ENCODE measurements around the gene MAG. TPM values are rescaled to one million over a fixed set of nuclear protein-coding genes. Genes with fewer than 3 reads are reported as not detected.

The MAG gene
- polyA plus RNA-seq, 3 donors: 1.9 to 2.7 (median 2.3) TPM

DNA sequence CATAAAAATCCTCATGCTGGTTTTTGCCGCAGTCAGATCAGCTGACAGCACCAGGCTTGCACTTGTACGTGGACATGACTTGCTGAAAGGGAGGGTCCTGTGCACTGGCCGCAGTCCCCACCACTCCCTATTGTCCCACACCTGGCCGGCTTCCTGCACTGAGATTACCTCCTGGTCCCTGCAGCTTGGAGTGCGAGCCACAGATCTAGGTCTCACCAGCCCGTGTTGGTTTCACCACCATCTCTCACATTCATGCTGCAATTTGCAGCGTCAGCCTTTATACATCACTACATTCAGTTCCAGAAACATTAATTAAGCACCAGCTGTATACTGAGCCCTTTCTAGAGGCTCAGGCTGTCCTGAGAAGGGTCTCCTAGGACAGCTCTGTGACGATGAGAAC, 22.1 kb downstream of the MAG start:
- DNase-seq (ENCODE audit: low read depth in 3 of 3, low spot score in 2 of 3): no peak

DNA sequence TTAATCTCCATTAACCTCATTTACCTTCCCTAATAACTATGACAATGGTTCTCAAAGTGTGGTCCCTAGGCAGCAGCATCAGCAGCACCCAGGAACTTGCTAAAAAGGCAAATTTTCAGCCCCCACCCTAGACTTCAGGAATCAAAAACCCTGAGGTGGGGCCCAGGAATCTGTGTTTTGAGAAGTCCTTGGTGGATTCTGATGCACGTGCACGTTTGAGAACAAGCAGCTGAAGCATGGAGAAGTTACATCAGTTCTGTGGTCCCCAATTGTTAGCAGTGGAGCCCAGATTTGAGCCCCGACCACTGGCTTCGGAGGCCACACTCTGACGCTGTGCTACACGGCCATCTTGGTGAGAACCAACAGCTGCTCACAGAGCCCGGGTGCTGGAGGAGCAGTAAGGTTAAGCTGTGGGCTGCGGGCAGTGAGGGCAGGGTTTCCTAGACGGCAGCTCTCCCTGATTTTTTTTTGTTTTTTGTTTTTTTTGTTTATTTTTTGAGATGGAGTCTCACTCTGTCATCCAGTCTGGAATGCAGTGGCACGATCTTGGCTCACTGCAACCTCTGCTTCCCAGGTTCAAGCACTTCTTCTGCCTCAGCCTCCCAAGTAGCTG, 23.0 kb downstream of the MAG start:
- DNase-seq (ENCODE audit: low read depth in 3 of 3, low spot score in 2 of 3): no peak

DNA sequence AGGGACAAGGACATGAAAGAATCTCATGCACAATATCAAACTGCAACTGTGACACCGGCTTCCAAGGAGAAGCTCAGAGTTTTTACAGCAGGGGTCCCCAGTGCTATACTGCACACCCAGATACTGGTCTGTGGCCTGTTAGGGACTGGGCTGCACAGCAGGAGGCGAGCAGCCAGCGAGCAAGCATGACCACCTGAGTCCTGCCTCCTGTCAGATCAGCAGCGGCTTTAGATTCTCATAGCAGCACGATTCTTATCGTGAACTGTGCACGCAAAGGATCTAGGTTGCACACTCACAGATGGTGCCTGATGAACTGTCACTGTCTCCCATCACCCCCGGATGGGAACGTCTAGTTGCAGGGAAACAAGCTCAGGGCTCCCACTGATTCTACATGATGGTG, 23.9 kb downstream of the MAG start:
- DNase-seq (ENCODE audit: low read depth in 3 of 3, low spot score in 2 of 3): no peak

DNA sequence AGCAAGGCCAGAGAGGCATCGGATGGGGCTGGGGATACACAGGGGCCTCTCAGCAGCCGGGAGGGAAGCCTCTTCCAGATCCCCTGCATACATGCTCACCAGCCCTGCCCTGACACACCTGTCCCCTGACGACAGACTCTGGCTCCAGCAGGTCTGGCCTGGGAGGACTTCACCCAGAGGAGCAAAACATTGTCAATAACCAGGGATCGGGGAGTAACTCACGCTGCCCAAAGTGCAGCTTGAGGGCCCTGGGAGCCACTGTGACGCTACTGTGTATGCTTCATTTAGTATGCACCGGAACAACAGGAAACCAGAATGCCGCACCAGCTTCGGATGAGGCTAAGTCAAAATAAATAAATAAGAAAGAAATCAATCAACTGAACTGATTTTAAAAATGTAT, 24.6 kb downstream of the MAG start:
- DNase-seq (ENCODE audit: low read depth in 3 of 3, low spot score in 2 of 3): no peak

DNA sequence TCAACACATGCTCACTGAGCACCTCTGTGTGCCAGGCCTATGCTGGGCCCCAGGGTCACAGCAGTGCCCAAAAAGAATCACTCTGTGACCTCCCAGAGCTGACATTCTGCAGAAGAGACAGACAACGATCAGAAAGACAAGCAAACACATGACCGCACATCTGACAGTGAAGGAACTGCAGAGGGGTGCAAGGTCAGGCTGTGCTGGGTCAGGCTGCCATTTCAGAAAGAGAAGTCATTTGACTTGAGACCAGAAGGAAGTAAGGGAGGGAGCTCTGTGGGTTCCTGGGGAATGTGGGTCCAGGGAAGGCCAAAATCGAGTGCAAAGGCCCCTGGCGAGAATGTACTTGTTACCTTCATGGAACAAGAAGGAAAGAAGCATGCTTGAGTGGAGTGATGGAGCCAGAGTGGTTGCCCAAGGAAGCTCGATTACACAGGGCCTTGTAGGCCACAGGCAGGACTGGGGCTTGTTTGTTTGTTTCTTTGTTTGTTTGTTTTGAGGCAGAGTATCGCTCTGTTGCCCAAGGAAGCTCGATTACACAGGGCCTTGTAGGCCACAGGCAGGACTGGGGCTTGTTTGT, 25.6 kb downstream of the MAG start:
- DNase-seq (ENCODE audit: low read depth in 3 of 3, low spot score in 2 of 3): no peak

DNA sequence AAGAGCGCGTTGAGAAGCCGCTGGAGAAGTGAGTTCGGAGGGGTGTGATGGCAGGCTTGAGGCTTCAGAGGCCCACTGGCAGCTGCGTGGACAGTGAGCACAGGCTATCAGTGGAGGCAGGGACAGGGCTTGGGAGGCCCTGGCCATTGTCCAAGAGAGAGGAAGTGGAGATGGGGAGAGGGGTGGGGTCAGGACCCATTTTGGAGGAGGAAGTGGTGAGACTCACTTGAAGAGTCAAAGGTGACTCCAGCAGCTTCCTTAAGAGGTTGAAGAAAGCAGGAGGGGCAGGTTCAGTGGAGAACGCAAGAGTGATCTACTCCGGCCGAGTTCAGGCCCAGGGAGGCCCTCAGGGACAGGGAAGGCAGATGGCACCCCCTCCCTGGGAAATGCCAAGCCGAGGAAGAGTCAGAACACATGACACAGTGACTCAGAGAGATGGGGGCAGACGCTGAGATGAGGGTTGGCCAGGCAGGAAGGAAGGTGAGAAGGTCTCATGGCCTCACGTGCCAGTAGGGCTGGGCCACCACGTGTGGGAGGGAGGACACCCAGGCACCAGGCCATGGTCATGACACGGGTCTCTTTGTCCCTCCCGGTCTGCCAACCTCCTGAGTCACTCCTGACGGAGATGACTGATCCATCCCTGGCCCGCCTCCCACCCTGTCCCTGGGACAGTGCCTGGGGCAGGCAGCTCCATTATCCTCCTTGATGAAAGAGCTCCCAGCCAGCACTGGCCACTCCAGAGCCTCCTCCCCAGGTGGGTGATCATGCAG, 26.9 kb downstream of the MAG start:
- no peak for DNase-seq (ENCODE audit: low read depth in 3 of 3, low spot score in 2 of 3)

DNA sequence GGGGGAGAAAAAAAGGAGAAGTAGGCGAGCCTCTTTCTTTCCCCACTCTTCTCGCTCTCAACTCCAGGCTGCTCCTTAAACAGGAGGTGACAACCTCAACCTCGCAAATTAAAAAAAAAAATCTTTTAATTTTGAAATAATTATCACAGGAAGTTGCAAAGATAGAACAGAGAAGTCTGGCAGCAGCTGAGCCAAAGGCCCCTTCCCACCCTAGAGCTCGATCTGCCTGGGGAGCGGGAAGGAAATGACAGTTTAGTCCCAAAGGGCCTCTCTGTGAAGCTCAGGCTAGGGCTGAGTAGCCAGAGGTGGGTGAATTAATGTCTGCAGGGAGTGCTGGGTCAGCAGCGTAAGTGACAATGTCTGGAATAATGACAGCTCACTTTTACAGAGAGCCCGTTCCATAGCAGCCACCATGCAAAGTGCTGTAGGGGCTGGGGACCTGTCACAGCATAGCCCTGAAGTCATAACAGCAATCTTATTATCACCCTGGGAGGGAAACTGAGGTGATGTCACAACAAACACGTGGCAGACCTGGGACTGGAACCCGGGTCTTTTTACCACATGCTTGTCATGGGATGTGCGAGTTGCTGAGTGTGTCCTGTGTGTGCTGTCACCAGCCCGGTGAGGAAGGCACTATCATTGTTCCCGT, 28.2 kb downstream of the MAG start:
- DNase-seq (ENCODE audit: low read depth in 3 of 3, low spot score in 2 of 3): no peak

DNA sequence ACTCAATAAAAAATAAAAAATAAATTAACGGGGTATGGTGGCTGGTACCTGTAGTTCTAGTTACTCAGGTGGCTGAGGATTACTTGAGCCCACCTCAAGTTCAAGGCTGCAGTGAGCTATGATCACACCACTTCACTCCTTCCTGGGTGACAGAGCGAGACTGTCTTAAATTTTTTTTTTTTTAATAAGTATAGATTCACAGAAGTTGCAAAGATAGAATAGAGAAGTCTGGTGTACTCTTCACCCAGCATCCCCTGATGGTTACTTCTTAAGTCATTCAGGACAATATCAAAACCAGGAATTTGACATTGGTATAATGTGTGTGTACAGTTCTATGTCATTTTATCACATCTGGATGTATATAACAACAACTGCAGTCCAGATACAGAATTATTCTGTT, 29.3 kb downstream of the MAG start:
- no peak for DNase-seq (ENCODE audit: low read depth in 3 of 3, low spot score in 2 of 3)

DNA sequence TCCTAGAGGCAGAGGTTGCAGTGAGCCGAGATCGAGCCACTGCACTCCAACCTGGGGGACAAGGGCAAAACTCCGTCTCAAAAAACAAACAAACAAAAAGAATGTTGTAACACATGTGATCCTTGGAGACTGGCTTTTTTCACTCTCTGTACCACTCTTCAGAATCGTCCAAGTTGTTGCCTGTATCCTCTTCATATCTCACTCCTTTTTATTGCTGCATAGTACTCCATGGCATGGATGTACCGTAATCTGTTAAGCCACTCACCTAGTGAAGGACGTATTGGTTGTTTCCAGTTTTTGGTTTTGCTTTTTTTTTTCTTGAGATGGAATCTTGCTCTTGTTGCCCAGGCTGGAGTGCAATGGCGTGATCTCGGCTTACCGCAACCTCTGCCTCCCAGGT, 30.1 kb downstream of the MAG start:
- DNase-seq (ENCODE audit: low read depth in 3 of 3, low spot score in 2 of 3): no peak

DNA sequence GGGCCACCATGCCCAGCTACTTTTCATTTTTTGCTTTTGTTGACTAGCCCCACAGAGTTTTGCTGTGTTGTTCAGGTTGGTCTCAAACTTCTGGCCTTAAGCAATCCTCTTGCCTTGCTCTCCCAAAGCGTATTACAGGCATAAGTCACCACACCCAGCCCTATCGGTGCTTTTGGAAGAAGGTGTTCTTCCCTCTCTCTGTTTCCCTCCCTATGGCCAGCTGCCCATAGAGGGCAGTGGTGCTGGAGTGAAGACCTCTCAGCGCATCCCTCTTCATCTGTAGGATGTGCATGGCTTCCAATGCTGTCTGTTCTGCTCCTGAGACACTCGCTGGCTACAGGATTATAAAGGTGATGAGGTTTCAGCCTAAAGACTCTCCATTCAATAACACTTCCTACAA, 35.7 kb downstream of the MAG start:
- DNase-seq (ENCODE audit: low read depth in 3 of 3, low spot score in 2 of 3): no peak

DNA sequence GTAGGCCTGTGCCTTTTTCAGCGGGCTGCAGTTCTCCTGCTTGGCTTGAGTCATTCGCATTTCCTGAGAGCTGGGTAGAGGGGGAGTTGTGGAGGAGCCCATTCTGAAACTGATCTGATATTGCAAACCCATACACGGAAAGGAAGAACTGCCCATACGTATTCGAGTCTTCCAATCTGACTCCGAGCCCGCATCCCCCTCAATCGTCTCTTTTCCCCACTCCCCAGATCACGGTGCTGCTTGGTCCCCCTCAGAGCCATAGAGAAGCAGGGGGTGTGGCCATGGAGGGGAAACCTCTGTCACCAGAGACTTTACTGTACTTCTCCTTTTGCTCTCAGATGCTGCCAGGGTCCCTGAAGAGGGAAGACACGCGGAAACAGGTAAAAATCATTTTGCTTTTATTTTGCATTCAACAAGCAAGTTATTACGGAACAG, 36.9 kb downstream of the MAG start, which contains the start of gene CD22:
CD22 (plus strand) TSS at position 337 of the 435 bp plus-strand sequence. CDS start 2,854 bp downstream, outside the sequence.
- DNase-seq (ENCODE audit: low read depth in 3 of 3, low spot score in 2 of 3): no peak

DNA sequence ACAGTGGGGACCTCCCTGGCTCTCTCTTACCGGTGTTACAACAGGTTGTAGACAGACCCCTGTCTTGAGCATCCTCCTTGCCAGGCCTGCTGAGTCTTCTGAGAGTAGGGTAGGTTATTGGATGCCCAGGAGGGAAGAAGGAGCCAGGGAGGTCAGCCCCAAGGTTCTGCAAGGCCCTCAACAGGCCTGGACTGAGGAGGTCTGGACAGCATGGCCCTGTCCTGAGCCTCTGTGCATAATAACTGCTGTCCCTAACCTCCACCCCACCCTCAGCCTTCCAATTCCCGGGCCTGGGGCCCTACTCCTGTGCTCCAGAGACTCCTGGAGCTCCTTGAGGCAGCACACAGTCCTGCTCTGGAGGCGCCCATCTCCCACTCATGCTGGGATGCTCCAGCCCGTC, 37.4 kb downstream of the MAG start:
- DNase-seq (ENCODE audit: low read depth in 3 of 3, low spot score in 2 of 3): no peak

DNA sequence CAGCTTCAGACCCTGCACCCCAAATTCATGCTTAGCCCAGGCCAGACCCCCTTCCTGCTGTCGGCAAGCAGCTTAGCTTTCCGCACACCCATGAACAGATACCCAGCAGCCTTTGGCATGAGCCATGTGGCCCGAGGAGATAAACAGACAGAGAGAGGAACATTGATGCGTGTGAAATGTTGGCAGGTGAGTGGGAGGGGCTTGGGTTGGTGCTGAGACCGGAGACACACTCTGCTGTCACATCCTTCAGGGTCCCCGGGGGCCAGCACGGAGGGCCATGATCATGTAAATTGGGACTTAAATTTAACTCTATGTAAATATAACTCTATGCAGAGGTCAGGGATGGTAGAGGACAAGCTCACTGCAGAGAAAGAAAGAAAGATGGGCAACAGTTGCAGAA, 38.5 kb downstream of the MAG start:
- DNase-seq (ENCODE audit: low read depth in 3 of 3, low spot score in 2 of 3): no peak

DNA sequence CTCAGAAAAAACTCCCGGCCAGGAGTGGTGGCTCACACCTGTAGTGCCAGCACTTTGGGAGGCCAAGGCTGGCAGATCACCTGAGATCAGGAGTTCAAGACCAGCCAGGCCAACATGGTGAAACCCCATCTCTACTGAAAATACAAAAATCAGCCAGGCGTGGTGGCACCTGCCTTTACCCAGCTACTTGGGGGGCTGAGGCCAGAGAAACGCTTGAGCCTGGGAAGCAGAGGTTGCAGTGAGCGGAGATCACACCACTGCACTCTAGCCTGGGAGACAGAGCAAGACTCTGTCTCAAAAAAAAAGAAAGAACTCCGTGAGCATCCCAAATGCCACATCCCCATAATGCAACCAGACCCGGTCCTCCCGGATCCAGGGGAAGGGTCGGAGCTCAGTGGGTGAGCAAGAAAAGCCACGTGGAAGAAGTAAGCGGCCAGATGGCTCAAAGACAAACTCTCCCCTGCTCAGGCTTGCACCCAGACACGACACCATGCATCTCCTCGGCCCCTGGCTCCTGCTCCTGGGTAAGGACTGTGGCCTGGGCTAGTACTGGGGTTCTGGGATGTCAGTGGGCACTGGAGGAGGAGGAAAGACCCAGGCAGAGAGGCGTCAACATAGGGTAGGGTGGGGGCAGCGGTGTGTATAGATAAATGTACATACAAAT, 39.7 kb downstream of the MAG start:
- DNase-seq (ENCODE audit: low read depth in 3 of 3, low spot score in 2 of 3): no peak

DNA sequence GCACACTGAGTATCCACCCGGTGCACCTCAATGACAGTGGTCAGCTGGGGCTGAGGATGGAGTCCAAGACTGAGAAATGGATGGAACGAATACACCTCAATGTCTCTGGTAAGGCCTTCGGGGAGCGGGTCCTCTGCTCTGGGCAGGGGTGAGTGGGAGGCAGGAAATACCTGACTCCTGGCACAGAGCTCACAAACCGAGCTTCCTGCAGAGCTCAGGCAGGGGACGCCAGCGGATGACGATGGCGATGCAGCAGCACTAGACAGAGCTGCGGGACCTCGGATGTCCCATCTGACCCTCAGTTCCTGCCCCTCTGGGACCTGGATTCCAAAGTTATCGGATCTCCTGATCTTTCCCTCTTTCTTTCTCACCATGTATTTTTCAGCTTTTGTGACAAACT, 40.9 kb downstream of the MAG start:
- no peak for DNase-seq (ENCODE audit: low read depth in 3 of 3, low spot score in 2 of 3)

DNA sequence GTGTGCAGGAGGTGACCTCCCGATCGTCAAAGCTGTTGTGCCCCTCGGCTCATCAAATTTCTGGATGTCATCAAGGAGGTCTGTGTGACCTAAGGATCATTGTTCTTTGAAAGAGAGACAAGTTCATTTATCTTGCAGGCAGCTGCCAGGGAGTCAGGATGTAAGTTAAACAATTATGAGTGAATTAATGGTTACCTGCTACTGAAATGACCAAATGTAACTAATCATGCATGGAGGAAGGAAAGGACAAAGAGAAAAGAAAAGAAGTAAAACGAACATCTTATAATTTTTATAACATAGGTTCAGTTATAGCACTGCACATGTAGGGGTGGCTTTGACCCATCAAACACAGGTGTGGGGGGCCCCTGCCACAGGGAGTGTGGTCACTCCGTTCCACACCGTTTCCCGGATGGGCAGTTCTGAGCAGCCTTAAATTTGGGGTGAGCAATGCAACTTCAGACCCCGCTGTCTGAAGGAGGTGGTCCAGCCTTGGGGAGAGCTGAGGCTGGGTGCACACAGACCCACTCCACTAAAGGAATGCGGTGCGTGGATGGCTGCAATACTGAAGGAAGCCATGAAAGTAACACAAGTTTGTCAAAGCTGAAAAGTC, 42.3 kb downstream of the MAG start:
- no peak for DNase-seq (ENCODE audit: low read depth in 3 of 3, low spot score in 2 of 3)

DNA sequence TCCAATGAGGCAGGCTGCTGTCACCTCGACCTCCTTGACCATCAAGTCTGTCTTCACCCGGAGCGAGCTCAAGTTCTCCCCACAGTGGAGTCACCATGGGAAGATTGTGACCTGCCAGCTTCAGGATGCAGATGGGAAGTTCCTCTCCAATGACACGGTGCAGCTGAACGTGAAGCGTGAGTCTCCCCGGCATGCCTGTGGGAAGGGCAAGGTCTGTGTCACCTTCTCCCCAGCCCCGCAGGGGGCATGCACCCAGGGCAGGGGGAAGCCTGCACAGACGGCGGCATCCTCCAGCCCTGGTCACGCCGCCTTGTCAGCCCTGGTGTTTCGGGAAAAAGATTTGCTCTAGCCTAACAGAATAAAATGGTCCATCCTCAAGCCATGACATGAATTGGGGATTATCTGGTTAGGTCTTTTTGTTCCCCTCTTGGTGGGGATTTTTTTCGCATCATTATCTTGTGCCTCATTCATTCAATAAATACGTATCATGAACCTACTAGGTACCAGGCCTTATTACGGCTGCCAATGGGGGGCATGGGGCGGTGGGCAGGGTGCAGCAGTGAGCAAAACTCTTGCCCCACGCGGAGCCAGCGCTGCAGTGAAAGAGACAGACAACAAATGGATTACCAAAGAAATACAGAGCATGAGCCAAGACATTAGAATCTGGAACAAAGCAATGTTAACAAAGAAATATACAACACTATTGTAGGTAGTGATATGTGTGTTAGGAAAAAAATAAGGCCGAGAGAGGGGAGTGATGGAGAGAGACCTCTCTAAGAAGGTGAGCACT, 44.4 kb downstream of the MAG start:
- no peak for DNase-seq (ENCODE audit: low read depth in 3 of 3, low spot score in 2 of 3)

DNA sequence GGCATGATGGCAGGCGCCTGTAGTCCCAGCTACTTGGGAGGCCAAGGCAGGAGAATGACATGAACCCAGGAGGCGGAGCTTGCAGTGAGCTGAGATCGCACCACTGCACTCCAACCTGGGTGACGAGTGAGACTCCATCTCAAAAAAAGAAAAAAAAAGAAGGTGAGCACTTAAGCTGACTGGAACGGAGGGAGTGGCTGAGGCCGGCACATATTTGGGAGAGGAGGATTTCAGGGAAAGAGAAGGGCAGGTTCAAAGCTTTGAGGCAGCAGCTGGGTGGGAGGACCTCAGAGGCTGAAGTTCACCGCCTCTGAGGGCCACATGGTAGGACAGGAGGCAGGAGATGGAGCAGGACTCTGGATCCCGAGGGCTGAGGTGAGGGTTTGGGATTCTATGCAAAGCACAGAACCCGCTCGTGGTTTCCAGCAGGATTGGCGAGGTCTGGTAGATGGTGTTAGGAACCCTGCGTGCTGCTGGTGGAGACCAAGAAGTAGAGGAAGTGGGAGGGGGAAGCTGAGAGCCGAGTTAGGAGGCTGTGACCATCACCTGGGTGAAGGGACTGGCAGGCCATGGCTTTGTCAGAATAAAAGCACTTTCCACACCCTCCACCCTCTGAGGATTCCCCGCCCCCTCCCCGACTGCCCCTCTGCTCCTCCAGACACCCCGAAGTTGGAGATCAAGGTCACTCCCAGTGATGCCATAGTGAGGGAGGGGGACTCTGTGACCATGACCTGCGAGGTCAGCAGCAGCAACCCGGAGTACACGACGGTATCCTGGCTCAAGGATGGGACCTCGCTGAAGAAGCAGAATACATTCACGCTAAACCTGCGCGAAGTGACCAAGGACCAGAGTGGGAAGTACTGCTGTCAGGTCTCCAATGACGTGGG, 45.4 kb downstream of the MAG start:
- DNase-seq (ENCODE audit: low read depth in 3 of 3, low spot score in 2 of 3): no peak

DNA sequence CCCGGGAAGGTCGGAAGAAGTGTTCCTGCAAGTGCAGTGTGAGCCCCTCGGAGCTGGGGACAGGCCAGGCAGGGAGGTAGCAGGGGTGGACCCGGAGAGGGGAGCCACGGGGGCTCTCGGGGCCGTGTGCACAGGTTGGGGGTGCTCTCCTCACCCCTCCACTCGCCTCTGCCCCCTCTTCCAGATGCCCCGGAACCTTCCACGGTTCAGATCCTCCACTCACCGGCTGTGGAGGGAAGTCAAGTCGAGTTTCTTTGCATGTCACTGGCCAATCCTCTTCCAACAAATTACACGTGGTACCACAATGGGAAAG, 46.0 kb downstream of the MAG start:
- DNase-seq (ENCODE audit: low read depth in 3 of 3, low spot score in 2 of 3): no peak
